DMS53 treated with DMSO at 0.1 percent for 48 hours (cell line): ENCODE results near the gene ZFYVE28.

Experiments
- DNase-seq: peaks from one replicate; lab custom pipeline; 2025; ENCODE audit not compliant: unreplicated experiment; lab: John Stamatoyannopoulos, UW

Gene ZFYVE28

DNA sequence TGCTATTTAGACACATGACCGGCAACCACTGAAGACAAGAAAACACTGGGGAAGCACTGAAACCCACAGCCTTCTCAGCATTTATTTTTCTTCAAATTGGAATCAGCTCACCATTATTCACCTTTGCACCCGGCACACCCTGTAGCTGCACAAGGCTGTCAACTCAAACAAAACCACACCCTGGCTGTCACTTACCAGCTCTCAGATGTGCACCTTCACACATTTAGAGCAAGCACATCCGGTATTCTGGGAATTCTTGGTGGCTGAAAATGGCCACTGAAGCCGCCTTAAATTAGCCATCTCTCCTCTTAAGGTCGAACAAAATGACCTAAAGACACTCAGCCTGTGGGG is 5.9 kb downstream of the ZFYVE28 start:
- DNase-seq: peak; percentile 79

DNA sequence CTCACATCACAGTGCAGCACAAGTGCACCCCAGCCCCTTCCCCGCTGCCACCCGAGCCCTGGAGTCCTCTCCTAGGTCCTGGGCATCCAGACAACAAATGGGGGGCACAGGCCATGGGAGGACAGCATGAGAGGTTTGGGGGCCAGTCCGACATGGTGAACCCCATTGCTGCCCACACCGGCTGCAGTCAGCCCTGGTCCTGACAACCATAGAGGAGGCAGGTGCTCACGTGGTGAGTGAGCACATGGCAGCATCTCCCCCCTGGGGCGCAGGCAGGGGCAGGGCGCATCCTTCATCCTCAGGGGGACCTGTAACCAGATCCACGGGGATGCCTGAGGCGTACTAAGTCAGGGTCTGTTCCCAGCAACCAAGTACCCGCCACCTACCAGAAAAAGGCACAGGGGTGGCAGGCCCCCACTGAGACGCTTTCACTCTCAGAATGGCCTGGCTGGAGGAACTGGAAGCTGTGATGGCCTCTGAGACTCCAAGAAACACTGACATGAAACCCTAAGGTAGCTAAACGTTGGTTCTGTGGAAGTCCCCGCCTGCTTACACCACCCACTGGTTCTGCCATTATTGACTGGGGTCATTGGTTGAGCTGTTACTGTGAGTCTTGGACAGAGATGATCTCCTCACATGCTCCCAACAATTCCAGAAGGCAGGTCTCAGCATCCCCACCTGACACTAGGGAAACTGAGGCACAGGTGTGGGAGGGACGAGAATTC is 6.5 kb downstream of the ZFYVE28 start:
- no peak for DNase-seq

GRCh38 chr4:2409381-2409783 is 9.1 kb downstream of the ZFYVE28 start:
- no peak for DNase-seq

DNA sequence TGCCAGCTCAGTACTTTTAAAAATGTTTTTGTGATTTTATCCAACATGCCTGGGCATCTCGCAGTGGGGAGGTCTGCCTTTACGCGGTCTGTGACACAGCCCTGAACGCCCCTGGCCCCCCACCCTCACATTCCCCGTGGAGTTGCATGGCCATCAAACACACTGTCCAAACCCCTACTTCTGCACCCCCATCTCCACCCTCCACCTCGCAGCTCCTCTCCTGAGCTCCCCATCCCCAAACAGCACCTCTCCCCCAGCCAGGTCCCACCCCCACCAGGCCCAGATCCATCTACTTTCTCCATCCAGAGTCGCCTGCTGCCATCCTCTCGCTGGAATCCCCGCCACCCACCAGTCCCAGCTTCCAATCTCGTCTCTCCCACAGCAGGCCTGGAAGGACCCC is 9.5 kb downstream of the ZFYVE28 start:
- no peak for DNase-seq

DNA sequence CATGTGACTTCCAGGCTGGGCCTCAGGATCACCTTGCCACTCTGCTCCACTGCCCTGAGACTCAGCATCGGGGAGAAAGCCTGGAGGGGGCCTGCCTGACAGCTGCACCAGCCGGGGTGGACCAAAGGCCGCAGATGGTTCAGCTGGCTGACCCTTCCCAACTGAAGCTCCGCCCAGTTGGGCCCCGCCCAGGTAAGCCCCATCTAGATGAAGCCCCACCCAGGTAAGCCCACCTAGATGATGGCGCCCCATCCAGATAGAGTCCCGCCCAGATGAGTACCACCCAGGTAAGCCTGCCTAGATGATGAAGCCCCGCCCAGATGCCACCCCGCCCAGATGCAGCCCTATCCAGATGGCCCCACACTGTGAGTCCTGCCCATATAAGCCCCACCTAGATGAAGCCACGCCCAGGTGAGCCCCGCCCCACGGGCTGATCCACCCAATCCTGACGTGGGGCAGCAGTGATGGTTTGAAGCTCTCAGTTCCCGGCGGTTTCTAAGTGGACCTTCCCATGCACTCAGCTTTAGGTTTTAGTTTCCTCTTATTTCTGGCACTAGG is 10.0 kb downstream of the ZFYVE28 start:
- DNase-seq: no peak

DNA sequence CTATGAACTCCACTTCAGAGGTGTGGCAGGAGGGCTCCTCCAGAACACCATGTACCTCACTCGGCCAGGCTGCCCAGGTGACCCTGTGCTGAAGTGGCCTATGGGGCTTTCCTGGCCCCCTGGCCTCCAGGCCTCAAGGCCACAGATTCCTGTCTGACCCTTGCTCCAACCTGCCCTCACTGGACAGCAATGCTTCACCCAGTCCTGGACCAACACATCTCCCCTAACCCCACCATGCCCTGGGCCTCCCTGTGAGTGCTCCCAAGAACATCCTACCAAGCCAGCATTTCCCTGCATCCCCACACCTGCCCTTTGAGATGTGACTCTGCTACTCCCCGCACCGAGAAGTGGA is 10.5 kb downstream of the ZFYVE28 start:
- DNase-seq: no peak

DNA sequence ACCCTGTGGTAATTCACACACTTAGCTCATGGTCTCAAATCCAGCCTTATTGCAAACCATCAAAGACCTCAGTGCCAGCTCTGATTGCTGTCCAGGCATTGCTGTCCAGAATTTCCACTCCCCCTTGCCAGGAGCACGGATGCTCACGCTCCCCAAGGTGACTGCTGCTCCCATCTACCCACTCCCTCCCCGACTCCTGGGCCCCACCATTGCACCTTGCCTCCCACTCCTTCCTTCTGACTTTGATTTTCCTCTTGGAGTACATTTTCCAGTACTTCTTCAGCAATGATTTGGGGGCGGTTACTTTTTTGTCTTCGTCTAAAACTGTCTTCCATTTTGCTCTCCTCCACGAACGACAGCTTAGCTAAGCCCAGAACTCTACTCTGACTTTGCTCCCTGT is 11.5 kb downstream of the ZFYVE28 start:
- DNase-seq: no peak

DNA sequence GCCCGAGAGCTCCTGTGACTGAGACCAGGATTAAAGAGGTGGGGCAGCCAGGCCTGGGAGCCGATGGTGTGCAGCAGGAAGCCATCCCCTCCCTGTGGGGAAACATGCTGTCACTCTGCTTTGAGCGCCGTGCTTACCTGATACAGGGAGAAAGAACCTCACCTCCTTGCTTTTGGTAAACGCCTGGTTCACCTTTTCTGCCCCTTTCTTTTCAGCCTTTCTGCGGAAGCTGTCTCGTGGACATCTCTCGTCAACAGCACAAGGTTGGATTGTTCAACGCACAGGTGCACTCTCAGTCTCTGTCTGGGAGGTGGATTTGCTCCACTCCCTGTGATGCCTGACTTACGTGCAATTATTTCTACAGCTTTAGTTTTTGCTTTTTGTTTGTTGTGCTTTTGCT is 12.0 kb downstream of the ZFYVE28 start:
- no peak for DNase-seq

- no peak for DNase-seq
Measured at GRCh38 chr4:2402941-2403340, 15.5 kb downstream of the ZFYVE28 start.

DNA sequence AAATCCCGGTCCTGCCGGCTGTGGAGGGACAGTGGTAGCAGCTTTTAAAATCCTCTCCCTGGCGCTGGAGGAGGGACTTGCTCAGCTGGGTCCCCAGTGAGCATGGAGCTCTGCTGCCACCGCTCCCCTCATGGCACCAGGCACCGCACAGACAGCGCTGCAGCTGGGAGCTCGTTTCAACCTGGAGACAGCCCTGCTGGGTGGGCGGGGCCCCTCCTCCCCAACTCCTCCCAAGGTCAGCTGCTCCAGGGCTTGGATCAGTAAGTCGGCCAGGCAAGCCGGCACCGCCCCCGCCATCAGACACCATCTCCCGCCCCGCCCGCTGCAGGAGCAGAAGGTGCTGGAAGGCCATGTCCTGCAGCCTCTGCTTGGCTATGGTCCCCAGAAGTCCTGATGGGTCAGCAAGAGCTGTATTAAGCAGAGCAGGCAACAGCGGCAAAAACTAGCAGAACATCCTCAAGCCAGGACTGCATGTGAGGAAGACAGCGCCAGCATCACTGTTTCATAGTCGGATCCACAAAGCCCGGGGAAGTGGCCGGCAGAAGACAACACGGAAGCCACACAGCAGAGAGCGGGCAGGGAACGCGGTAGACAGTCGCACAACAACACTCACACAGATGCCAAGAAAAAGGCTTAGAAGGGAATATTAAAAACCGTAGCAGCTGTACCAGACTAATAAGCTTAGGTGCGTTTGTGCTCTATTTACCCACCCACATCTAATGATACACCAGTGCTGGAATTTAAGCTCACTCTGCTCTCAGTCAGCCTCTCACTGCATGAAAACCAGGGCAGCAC is 16.2 kb downstream of the ZFYVE28 start:
- peak; percentile 92 for DNase-seq

DNA sequence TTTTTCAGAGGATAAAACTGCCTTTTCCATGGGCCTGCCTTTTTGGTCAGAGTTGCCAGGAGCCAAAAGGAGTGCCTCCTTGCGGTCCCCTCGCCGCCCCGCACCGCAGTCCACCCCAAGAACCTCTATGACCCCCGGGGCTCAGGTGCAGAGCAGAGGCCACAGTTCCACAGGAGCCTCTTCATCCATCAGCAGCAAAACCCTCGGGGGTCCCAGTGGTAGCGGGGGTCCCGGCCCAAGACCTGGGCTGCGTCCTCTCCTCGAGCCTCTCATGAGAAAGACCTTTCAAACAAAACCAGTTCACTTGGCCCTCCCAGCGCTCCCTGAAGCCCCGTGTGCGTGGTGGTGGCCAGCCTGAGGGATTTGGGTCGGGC is 16.8 kb downstream of the ZFYVE28 start:
- no peak for DNase-seq

GRCh38 chr4:2400841-2401609 is 17.4 kb downstream of the ZFYVE28 start:
- DNase-seq: no peak

- DNase-seq: no peak
Measured at GRCh38 chr4:2399631-2400190, 18.7 kb downstream of the ZFYVE28 start.

DNA sequence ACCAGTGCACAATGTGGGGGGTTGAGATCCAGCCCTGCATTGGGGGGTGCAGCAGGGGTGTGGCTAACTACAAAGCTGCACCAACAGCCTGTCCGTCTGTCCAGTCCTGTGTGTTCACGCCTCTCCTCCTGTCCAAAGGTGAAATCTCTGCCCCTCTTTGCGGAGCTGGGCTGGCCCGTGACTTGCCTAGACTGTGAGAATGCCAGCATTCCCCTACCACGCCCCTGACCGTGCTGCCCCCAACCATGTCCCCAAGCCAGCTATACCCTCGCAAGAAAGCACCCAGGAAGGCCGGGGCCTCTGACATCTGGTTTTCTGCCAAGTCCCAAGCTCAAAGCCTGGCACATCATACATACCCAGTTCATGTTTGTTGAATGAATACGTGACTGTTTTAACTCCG is 19.2 kb downstream of the ZFYVE28 start:
- no peak for DNase-seq

- no peak for DNase-seq
Measured at GRCh38 chr4:2397596-2398379, 20.7 kb downstream of the ZFYVE28 start.

GRCh38 chr4:2396781-2397368 is 21.6 kb downstream of the ZFYVE28 start:
- DNase-seq: no peak

GRCh38 chr4:2395584-2395983 is 22.9 kb downstream of the ZFYVE28 start:
- no peak for DNase-seq

DNA sequence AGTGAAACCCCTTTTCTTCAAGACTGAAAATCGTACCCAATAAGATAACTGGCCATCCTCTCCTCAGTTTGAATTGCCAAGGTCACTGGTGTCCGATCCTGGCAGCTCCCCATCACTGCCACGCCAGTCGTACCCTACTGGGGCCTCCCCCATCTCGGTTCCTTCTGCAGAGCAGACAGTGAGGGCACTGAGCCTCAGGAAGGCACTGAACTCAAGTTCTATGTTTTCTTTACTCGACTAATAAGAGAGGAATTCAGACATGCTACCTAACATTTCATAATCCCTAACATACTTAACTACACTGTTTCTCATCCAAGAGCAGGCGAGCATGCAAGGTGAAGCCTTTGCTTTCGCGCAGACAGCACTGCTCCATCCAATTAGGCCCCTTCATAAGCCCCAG is 23.4 kb downstream of the ZFYVE28 start:
- DNase-seq: no peak

DNA sequence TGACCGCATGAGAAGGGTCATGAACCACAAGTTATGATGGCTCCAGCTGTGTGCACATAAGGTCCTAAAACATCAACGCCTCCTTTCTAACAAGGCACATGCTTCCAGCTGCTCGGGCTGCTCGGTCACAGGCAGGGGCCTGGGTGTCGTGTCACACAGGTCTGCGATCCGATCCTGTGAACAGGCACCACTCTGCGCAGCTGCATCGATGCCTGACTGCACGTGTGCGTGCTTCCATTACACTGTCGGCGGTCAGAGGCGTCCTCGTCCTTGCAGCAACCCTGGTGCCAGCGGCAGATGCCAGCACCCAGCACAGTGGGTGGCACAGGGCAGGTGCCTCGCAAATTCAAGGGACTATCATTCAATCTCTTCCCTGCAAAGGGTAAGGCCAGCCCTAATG is 23.9 kb downstream of the ZFYVE28 start:
- DNase-seq: no peak
